ENCODE results near the gene FKBP11.
A peak's percentile ranks its signal among the peaks of the same experiment; 100 is the strongest.
"Not testable (repeated sequence)": the region's sequence is repeated elsewhere in the genome, so short reads cannot be mapped to it uniquely, and the experiment has no call there.

The FKBP11 gene

GRCh38 chr12:48907245-48907644, 18.0 kb downstream of the FKBP11 start:
- DNase-seq (ENCODE audit: low spot score) = no peak

- DNase-seq (ENCODE audit: low spot score) = peak; percentile 74
These were observed 21.3 kb downstream of the FKBP11 start for GRCh38 chr12:48903982-48904411.

DNA sequence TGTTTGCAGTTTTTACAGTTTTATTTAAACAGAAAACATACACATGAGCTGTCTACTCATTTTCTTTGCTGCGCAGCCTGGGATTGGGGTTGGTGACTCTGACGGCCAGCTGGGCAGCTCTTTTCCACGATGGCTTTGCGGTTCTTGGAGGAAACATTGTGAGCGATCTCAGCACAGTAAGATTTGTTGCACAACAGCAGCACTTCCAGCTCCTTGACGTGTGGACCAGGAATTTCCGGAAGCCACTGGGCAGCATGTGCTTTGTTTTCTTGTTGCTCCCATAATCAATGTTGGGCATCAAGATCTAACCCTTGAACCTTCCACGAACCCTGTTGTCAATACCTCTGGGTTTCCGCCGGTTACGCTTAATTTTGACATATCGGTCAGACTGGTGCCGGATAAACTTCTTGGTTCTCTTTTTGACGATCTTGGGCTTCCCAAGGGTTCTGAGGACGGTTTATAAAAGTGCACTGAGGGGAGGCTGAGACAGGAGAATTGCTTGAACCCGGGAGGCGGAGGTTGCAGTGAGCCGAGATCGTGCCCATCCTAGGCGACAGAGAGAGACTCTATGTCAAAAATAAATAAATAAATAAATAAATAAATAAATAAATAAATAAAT, 21.8 kb downstream of the FKBP11 start:
- DNase-seq (ENCODE audit: low spot score) = no peak

DNA sequence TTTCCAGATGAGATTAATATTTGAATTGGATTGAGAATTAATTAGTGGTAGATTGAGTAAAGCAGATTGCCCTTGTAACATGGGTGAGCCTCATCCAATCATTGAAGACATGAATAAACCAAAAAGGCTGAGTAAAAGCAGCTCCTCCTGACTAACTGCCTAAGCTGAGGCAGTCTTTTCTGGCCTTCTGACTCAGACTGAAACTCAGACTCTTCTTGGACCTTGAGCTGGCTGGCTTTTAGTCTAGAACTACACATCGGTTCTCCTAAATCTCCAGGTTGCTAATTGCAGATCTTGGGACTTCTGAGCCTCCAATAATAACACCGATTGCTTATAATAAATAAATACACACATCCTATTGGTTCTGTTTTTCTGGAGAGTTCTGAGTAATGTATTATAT, 24.0 kb downstream of the FKBP11 start:
- DNase-seq (ENCODE audit: low spot score) = peak; percentile 24

DNA sequence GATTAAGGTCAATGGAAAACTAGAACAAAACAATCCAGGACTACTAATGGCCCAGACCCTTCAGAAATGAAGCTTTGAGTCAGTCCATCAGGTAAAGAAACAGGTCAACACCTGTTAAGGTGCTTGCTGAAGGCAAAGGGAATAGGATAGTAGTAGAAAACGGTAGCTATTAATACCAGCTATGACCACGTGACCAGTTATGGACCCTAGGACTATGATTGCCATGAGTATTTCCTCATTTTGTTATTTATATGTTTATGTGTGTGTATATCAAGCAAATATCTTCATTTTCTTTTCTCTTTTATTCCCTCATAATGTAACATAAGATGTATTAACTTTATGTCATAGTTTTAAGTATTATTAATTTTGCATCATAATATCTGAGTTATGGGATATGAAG, 25.6 kb downstream of the FKBP11 start:
- DNase-seq (ENCODE audit: low spot score) = no peak

GRCh38 chr12:48894271-48894670, 31.0 kb downstream of the FKBP11 start:
- no peak for DNase-seq (ENCODE audit: low spot score)

DNA sequence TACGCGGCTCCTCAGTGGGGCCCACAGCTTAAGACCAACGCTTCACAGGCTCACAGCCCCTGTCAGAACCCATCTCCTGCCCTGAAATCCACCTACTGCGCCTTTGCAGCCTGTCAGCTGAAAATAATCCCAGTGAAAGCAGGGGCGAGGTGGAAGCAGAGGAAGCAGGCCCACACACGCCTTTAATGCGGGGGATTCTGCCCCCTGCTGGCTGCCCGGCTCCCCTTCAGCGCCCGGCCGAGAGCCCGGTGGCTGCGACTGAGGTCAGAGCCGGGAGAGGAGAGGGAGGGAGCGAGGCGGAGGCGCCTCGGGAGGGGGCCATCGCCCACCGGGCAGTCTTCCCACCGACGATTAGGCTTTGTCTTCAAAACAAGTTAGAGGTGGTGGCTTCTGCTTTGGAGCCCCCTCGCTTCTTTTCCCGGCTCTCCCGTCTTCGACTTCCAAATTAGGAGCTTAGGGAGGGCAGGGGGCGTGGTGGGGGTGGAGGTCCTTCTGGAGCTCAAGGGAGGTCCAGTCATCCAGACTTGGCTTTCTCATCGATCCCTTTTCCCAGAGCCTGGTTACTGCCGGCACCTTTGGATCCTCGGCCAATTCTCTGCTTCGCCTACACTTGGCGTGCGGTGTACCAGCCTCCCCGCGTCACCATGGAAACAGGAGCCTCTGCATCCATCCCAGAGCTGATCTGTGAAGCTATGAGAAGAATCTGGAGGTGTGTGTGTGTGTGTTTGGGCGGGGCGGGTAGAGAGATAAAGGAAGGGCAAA, 34.5 kb downstream of the FKBP11 start:
- DNase-seq (ENCODE audit: low spot score) = peak; percentile 81

DNA sequence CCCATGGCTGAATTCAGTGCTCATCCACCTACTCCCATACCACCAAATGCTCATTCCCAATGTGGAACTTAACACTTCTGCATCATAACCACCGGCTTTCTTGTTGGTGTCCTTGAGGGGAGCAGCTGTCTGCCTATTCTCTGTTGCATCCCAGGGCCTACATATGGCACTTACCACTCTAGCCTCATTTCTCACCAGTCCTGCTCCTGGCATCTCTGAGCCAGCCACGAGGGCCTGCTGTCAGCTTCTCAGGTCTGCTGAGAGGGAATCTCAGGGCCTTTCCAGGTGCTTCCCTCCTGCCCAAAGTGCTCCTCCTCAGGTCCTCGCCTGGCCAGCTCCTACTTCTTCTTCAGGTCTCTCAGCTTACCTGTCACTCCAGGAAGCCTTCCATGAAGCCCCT, 35.6 kb downstream of the FKBP11 start:
- DNase-seq (ENCODE audit: low spot score) = no peak

DNA sequence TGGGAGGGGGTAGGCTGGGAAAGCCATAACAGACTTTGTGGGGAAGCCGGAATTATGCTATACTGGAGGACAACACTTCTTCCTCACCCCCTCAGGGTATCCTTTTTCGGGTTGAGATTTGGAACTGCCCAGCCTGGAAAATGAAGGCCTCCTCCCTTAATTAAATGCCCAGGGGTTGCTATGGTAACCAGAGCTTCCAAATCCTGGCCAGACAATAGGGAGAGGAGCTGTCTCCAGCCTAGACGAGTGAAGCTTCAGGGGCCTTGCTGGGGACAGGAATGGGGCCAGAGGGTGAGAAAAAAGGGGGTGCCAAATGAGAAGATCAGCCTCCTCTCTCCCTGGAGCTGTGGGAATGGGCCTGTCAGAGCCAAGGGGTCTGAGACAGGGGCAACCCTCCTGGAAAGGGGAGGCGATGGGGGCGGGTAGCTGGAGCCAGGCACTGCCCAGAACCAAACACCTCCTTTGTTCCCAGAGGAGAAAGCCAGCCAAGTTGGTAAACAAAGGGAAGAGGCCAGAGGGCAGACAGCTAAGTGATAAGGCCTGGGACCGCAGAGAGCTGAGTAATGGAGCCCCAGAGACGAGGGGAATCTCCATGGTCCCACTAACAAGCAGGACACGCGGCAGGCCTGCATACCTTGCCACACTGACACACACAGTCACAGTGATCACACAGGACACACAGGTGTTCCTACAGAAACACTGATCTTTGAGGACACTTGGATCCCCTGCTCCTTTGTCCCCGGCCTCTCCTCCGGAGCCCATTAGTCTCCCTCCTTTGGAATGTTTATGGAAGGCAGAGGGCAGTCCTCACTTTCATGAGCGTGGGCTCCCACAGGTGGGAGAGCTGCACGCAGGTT, 41.8 kb downstream of the FKBP11 start:
- no peak for DNase-seq (ENCODE audit: low spot score)

GRCh38 chr12:48882972-48883304, 42.4 kb downstream of the FKBP11 start:
- no peak for DNase-seq (ENCODE audit: low spot score)

- peak; percentile 36 for DNase-seq (ENCODE audit: low spot score)
These were observed 43.0 kb downstream of the FKBP11 start for GRCh38 chr12:48882315-48882687.

GRCh38 chr12:48881686-48882314, 43.5 kb downstream of the FKBP11 start:
- DNase-seq (ENCODE audit: low spot score) = no peak

- DNase-seq (ENCODE audit: low spot score) = no peak
These were observed 44.6 kb downstream of the FKBP11 start for GRCh38 chr12:48880647-48881046.

- no peak for DNase-seq (ENCODE audit: low spot score)
These were observed 46.7 kb downstream of the FKBP11 start for GRCh38 chr12:48878548-48878947.

DNA sequence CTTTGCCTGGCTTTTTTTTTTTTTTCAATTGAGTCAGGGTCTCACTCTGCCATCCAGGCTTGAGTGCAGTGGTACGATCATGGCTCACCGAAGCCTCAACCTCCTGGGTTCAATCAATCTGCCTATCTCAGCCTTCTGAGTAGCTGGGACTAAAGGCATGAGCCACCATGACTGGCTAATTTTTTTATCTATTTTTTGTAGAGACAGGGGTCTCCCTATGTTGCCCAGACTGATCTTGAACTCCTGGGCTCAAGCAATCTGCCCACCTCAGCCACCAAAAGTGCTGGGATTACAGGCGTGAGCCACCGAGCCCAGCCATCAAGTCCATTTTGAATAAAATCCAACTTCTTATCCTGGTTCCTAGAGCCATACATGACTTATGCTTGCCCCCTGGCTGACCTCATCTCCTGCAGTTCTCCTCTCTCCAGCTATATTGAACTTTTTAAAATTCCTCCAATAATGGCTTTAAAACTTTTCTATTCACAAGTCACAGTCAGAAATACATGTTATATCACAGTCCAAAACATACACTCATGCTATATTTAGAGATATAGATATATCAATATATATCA, 49.3 kb downstream of the FKBP11 start:
- no peak for DNase-seq (ENCODE audit: low spot score)

DNA sequence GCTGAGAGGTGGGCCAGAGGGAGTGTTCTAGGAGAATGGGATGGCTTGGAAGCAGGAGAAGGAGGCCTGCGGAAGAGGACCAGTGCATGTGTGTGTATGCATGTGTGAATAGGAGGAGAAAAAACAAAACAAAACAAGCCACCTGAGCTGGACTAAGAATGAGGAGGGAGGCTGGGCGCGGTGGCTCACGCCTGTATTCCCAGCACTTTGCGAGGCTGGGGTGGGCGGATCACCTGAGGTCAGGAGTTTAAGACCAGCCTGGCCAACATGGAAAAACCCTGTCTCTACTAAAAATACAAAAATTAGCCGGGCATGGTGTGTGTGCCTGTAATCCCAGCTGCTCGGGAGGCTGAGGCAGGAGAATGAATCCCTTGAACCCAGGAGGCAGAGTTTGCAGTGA, 51.8 kb downstream of the FKBP11 start:
- DNase-seq (ENCODE audit: low spot score) = not testable (repeated sequence)

GRCh38 chr12:48873096-48873495, 52.2 kb downstream of the FKBP11 start:
- DNase-seq (ENCODE audit: low spot score) = no peak
